BJ (cell line): Measurements from ENCODE around the gene LHPP. TPM values are rescaled to one million over a fixed set of nuclear protein-coding genes. Genes with fewer than 3 reads are reported as not detected.

ENCODE experiments used
- CTCF ChIA-PET: fragments of 350-600 bp; formaldehyde crosslinking; extraction: SDS; loops from one replicate; lab custom pipeline; 2021; ENCODE audit warnings: antibody characterized with exemption, inconsistent platforms; lab: Yijun Ruan, JAX
- POLR2A ChIA-PET: fragments of 300-600 bp; sonication (Branson Sonifier 250); formaldehyde crosslinking; extraction: SDS; loops from one replicate; lab custom pipeline; 2021; ENCODE audit warnings: antibody characterized with exemption; lab: Charles Lee
- DNase-seq: peaks from one replicate; pipeline ENCODE4 v3.0.0-alpha.2; 2011; ENCODE audit warnings: low read depth
- H3K27me3 ChIP-seq: 2 replicates; pipeline ENCODE4 v1.6.0; 2011; ENCODE audit warnings: low read length; ENCODE audit not compliant: control insufficient read depth, insufficient read depth
- H3K36me3 ChIP-seq: 2 replicates; pipeline ENCODE4 v1.5.1; 2011; ENCODE audit warnings: low read length; ENCODE audit not compliant: control insufficient read depth, insufficient read depth
- H3K4me3 ChIP-seq: 2 replicates; pipeline ENCODE4 v1.5.1; 2011; ENCODE audit warnings: low read depth, mild to moderate bottlenecking, control low read depth, low read length
- CTCF ChIP-seq: IDR thresholded peaks from 2 replicates; pipeline ENCODE4 v1.5.1; 2011; ENCODE audit warnings: low read depth, mild to moderate bottlenecking, control low read depth, inconsistent platforms, low read length, moderate library complexity; ENCODE audit not compliant: insufficient read depth
- polyA plus RNA-seq: library from polyadenylated mRNA; depleted of rRNA; stranded (reverse); fragments of >200 nt; gene quantifications from 2 replicates; pipeline ENCODE4 v1.2.3, GENCODE V29; 2011

Gene LHPP
- polyA plus RNA-seq, 1 experiment: 23.8 TPM

GRCh38 chr10:124593431-124593985 is 131.9 kb downstream of the LHPP start:
- CTCF ChIA-PET: no interaction called here
- DNase-seq: no peak
- TF ChIP-seq CTCF: no peak
- Histone ChIP-seq H3K4me3 (no peak overlapping the region), H3K27me3 (peaks cover 2% of the 10 kb centered on the region; the same call in 1 of the 2 replicates), H3K36me3 (no peaks in the 10 kb centered on the region)
- POLR2A ChIA-PET: no interaction called here

- Histone ChIP-seq H3K36me3 (no peaks in the 10 kb centered on the region), H3K4me3 (no peak overlapping the region), H3K27me3 (peaks cover 2% of the 10 kb centered on the region; the same call in 1 of the 2 replicates)
- POLR2A ChIA-PET: no interaction called here
- no peak for TF ChIP-seq CTCF
- DNase-seq: no peak
- CTCF ChIA-PET: no interaction called here
These were observed 132.6 kb downstream of the LHPP start for GRCh38 chr10:124594240-124594639.

DNA sequence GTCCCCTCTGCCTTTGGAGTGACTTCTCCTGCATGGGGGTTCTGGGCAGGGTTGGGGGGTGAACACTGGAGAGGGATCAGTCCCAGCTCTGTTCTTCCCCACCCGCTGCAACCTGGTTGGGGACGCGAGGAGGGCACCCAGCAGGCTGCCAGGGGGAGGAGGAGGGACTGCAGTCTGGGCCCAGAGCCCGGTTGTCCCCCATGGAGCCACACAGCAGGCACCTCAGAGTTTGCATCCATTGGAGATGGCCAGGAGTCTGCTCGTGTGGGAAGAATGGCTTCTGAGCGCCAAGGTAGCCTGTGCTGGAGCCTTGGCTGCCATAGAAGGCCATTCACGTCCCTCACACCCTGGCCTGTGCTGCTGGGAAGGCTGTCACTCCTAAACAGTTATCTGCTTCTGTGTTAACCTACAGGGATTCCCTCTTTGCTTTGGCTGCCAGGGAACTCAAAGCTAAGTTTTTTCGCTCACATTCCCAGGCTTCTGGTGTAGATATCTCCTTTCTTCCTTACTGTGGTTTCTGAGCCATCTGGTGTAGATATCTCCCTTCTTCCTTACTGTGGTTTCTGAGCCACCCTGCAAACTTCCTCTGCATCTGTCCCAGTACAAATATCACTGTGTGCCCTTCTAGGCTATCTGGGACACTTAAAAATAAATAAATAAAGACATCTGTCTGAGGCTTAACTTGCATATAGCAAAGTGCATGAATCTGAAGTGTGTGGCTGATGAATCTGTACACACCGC is 133.7 kb downstream of the LHPP start:
- POLR2A ChIA-PET: no interaction called here

DNA sequence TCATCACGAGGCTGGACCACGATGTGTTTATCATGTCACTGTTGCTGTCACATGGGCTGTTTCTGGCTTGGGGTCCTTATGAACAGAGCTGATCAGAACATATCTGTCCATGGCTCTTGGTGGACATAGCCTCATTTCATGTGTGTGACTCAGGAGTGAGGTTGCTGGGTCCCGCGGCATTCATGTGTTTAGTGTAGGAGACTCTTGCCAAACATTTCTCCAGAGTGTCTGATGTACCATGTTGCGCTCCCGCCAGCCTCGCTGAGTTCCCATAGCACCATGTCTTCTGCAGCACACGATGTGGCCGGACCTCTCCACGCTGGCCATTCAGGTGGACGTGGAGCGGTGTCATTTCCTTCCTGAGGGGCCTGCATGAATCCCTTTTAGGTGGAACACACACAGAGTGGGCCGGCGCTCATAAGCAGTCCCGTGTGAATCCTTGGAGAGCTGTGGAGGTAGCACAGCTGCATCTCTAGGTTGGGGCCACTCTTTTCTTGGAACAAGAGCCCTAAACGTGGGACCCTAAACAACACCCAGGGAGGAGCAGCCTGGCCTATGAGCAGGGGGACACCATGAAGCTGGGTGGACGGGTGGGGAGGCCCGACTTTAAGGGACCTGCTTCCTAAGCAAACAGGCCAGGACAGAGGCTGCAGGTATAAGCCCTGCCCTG is 134.6 kb downstream of the LHPP start:
- POLR2A ChIA-PET: no interaction called here
- Histone ChIP-seq H3K36me3 (no peaks in the 10 kb centered on the region), H3K4me3 (no peak overlapping the region), H3K27me3 (0 out of 2 replicates have a peak, but pooled peaks cover 2% of the 10 kb centered on the region)
- CTCF ChIA-PET: interaction anchor here (1.2 kb wide), 1 partner anchor 8 kb away, joined by 3 read pairs; no protein-coding TSS in a partner anchor
- DNase-seq: no peak
- no peak for TF ChIP-seq CTCF

More for the DNA sequence above, 133.7 kb downstream of the LHPP start:
- Histone ChIP-seq H3K4me3 (no peak overlapping the region), H3K27me3 (0 out of 2 replicates have a peak, but pooled peaks cover 2% of the 10 kb centered on the region), H3K36me3 (no peaks in the 10 kb centered on the region)
- CTCF ChIA-PET: interaction anchor here (1.2 kb wide), 1 partner anchor 9 kb away, joined by 3 read pairs; no protein-coding TSS in a partner anchor
- no peak for DNase-seq
- TF ChIP-seq CTCF: no peak
